Epithelial cell of esophagus (primary cell): ENCODE measurements around the gene RABIF.
A peak's percentile ranks its signal among the peaks of the same experiment; 100 is the strongest.
"Not testable (repeated sequence)": the region's sequence is repeated elsewhere in the genome, so short reads cannot be mapped to it uniquely, and the experiment has no call there.

ENCODE experiments used
- DNase-seq: peaks from one replicate; pipeline ENCODE4 v3.0.0; 2010; ENCODE audit warnings: low read depth
- H3K4me3 ChIP-seq: 2 replicates; pipeline ENCODE4 v1.5.1; 2011; ENCODE audit warnings: mild to moderate bottlenecking, low read length, control low read depth
- TF ChIP-seq, protein P1 (sequence below): IDR thresholded peaks from 2 replicates; pipeline ENCODE4 v1.5.1; 2011; ENCODE audit warnings: low read depth, mild to moderate bottlenecking, low read length, control low read depth, inconsistent platforms; ENCODE audit not compliant: insufficient read depth; ENCODE audit errors: missing control alignments

Gene RABIF

GRCh38 chr1:202923533-202923932, 34.6 kb upstream of the RABIF start:
- peak; percentile 53 for DNase-seq
- TF ChIP-seq, protein P1, sequence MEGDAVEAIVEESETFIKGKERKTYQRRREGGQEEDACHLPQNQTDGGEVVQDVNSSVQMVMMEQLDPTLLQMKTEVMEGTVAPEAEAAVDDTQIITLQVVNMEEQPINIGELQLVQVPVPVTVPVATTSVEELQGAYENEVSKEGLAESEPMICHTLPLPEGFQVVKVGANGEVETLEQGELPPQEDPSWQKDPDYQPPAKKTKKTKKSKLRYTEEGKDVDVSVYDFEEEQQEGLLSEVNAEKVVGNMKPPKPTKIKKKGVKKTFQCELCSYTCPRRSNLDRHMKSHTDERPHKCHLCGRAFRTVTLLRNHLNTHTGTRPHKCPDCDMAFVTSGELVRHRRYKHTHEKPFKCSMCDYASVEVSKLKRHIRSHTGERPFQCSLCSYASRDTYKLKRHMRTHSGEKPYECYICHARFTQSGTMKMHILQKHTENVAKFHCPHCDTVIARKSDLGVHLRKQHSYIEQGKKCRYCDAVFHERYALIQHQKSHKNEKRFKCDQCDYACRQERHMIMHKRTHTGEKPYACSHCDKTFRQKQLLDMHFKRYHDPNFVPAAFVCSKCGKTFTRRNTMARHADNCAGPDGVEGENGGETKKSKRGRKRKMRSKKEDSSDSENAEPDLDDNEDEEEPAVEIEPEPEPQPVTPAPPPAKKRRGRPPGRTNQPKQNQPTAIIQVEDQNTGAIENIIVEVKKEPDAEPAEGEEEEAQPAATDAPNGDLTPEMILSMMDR = no peak
- no peak overlapping the region for H3K4me3 ChIP-seq

DNA sequence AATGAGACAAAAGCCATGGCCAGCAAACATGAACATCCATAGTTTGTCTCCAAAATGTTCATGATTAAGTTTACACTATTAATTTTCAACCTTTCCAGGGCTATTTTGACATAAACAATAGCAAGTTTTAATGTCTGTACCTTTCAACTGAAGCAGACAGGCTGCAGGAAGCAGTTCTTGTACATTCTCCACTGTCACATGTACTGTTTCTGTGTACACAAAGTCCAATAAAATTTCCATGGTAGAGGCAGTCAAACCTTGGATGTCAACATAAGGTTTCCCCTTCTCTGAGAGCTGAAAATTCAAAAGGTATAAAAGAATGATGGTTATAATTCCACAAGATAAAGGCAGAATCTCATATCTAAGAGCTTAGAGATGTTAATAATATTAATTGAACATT, 30.7 kb upstream of the RABIF start:
- no peak for DNase-seq
- H3K4me3 ChIP-seq = no peak overlapping the region
- TF ChIP-seq, protein P1 = no peak

DNA sequence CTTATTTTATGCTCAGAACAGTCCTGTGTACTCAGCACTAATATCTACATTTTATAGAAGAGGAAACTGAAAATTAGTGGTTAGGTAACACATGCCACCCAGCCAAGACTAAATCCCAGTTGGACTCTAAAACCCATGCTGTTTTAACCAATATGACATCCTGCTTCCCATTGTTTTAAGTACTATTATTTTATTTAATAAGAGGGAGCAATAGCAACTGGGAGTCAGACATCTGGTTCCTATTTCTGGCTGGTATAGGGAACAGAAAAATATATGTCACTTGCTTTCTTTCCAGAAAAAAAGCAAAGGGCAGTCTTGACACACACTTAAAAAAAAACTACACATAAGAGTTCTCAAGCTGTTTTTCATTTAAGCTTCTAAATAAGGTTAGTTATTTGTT, 26.2 kb upstream of the RABIF start:
- no peak overlapping the region for H3K4me3 ChIP-seq
- DNase-seq = no peak
- TF ChIP-seq, protein P1 = no peak

DNA sequence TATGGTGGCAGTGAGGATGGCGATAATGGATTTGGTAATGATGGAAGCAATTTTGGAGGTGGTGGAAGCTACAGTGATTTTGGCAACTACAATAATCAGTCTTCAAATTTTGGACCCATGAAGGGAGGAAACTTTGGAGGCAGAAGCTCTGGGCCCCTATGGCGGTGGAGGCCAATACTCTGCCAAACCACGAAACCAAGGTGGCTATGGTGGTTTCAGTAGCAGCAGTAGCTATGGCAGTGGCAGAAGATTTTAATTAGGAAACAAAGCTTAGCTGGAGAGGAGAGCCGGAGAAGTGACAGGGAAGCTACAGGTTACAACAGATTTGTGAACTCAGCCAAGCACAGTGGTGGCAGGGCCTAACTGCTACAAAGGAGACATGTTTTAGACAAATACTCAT, 23.5 kb upstream of the RABIF start:
- not testable (repeated sequence) for DNase-seq, H3K4me3 ChIP-seq

- DNase-seq = no peak
- no peak overlapping the region for H3K4me3 ChIP-seq
- TF ChIP-seq, protein P1 = no peak
These were observed 20.5 kb upstream of the RABIF start for GRCh38 chr1:202909494-202909893.

DNA sequence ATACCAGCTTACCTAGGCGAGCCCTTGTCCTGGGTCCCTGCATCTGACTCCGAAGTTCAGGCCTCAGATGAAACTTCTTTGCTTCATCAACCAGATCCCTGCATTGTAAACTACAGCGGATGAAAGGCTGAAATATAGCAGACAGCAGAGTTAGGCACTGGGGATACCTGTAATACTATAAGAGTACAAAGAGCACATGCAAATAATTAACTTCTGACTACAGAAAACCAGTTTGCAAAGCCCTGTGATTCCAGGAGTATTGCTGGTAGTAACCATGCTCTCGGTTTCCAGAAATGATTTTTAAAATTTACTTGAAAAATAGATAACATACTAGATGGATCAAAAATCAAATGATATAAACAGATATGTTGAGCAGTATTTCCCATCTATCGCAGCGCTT, 20.0 kb upstream of the RABIF start:
- no peak overlapping the region for H3K4me3 ChIP-seq
- TF ChIP-seq, protein P1 = no peak
- no peak for DNase-seq

DNA sequence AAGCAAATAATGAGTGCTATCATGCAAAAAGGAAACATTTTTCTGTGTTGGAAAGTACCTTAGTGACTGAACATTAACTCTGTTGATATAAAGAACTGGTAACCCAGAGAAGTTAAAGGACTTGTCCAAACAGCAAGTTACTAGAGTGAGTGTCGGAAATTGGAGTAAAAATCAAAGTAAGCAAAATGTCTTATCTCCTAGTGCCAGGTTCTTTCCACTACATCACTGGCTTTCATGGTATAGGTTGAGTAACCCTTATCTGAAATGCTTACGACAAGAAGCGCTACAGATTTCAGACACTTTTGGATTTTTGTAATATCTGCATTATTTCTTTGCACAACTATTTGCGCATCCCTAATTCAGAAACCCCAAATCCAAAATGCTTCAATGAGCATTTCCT, 16.4 kb upstream of the RABIF start:
- H3K4me3 ChIP-seq = no peak overlapping the region
- TF ChIP-seq, protein P1 = no peak
- no peak for DNase-seq

DNA sequence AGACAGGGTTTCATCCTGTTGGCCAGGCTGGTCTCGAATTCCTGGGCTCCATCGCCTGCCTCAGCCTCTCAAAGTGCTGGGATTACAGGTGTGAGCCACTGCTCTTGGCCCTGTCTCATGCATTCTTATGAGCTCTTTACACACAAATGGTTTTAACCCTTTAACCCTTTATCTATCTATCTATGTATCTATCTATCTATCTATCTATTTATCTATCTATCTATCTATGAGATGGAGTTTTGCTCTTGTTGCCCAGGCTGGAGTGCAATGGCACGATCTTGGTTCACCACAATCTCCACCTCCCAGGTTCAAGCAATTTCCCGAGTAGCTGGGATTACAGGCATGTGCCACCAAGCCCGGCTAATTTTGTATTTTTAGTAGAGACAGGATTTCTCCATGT, 14.9 kb upstream of the RABIF start:
- DNase-seq, H3K4me3 ChIP-seq: not testable (repeated sequence)
